Activated CD8-positive, alpha-beta T cell treated with anti-CD3 and anti-CD28 coated beads for 36 hours (primary cell): ENCODE data around the gene ABHD2. TPM values are rescaled to one million over a fixed set of nuclear protein-coding genes. Genes with fewer than 3 reads are reported as not detected.

ENCODE experiments used
- ATAC-seq: fragments of 200-7000 bp; cut with Tn5 transposase; one replicate; pipeline ENCODE4 v1.10.0; 2021; ENCODE audit warnings: mild to moderate bottlenecking, moderate library complexity
- CTCF ChIA-PET: fragments of 350-600 bp; sonication (Branson Sonifier 250); formaldehyde crosslinking; loops from one replicate; lab custom pipeline; 2021; ENCODE audit warnings: antibody characterized with exemption; lab: Charles Lee
- POLR2A ChIA-PET: fragments of 350-600 bp; sonication (Branson Sonifier 250); formaldehyde crosslinking; loops from one replicate; lab custom pipeline; 2021; ENCODE audit warnings: antibody characterized with exemption; lab: Charles Lee
- DNase-seq: peaks from one replicate; pipeline ENCODE4 v3.0.0-alpha.2; 2020
- H3K27ac Mint-ChIP-seq: one replicate; pipeline ENCODE4 v1.8.0; 2021; ENCODE audit warnings: mild to moderate bottlenecking, mixed read lengths
- H3K27me3 Mint-ChIP-seq: one replicate; pipeline ENCODE4 v1.8.0; 2021; ENCODE audit warnings: mixed read lengths
- H3K36me3 Mint-ChIP-seq: one replicate; pipeline ENCODE4 v1.8.0; 2021; ENCODE audit warnings: low read depth, mixed read lengths
- H3K4me1 Mint-ChIP-seq: one replicate; pipeline ENCODE4 v1.8.0; 2021; ENCODE audit warnings: low read depth, mixed read lengths
- H3K4me3 Mint-ChIP-seq: one replicate; pipeline ENCODE4 v1.8.0; 2021; ENCODE audit warnings: mild to moderate bottlenecking, moderate library complexity, mixed read lengths
- H3K9me3 Mint-ChIP-seq: one replicate; pipeline ENCODE4 v1.8.0; 2021; ENCODE audit warnings: mixed read lengths
- intact Hi-C: fragments of 100-400 bp; cut with micrococcal nuclease; formaldehyde crosslinking; loops from one replicate; pipeline ENCODE4 v1.10.0; 2022
- total RNA-seq, 2 experiments: library from RNA; stranded (reverse); gene quantifications; one replicate each; pipeline ENCODE4 v1.2.3, GENCODE V29; 2021
- TF ChIP-seq, protein P1 (sequence below): fragments of 200-600 bp; IDR thresholded peaks from one replicate; pipeline ENCODE4 v1.8.0; 2022; ENCODE audit warnings: antibody characterized with exemption, mild to moderate bottlenecking

The ABHD2 gene
- total RNA-seq, 2 experiments from 2014 or later: 36.8 to 38.9 TPM

DNA sequence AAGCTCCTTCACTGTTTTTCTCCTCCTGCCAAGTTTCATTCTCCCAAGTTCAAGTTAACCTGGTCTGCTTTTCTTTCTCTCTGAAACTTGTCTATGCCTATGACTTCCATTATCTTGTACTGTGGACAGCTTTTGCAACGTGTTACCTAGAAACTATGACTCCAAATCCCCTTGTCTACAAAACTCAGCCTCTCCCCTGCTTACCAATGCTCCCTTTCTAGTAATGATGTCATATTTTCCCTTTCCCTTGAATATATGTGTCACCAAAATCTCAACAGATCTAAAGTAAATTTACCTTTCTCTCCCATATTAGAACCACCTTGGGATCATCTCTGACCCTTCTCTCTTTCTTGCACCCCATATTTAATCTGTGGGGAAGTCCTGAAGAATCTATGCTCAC, 10.5 kb upstream of the ABHD2 start:
- TF ChIP-seq, protein P1, sequence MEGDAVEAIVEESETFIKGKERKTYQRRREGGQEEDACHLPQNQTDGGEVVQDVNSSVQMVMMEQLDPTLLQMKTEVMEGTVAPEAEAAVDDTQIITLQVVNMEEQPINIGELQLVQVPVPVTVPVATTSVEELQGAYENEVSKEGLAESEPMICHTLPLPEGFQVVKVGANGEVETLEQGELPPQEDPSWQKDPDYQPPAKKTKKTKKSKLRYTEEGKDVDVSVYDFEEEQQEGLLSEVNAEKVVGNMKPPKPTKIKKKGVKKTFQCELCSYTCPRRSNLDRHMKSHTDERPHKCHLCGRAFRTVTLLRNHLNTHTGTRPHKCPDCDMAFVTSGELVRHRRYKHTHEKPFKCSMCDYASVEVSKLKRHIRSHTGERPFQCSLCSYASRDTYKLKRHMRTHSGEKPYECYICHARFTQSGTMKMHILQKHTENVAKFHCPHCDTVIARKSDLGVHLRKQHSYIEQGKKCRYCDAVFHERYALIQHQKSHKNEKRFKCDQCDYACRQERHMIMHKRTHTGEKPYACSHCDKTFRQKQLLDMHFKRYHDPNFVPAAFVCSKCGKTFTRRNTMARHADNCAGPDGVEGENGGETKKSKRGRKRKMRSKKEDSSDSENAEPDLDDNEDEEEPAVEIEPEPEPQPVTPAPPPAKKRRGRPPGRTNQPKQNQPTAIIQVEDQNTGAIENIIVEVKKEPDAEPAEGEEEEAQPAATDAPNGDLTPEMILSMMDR: no peak
- POLR2A ChIA-PET: interaction anchor here (0.6 to 0.9 kb wide), 5 partner anchors 10 to 82 kb away, joined by 3 to 4 read pairs (median 3); partner anchors contain the start of gene ABHD2
- ATAC-seq: peak; percentile 83

DNA sequence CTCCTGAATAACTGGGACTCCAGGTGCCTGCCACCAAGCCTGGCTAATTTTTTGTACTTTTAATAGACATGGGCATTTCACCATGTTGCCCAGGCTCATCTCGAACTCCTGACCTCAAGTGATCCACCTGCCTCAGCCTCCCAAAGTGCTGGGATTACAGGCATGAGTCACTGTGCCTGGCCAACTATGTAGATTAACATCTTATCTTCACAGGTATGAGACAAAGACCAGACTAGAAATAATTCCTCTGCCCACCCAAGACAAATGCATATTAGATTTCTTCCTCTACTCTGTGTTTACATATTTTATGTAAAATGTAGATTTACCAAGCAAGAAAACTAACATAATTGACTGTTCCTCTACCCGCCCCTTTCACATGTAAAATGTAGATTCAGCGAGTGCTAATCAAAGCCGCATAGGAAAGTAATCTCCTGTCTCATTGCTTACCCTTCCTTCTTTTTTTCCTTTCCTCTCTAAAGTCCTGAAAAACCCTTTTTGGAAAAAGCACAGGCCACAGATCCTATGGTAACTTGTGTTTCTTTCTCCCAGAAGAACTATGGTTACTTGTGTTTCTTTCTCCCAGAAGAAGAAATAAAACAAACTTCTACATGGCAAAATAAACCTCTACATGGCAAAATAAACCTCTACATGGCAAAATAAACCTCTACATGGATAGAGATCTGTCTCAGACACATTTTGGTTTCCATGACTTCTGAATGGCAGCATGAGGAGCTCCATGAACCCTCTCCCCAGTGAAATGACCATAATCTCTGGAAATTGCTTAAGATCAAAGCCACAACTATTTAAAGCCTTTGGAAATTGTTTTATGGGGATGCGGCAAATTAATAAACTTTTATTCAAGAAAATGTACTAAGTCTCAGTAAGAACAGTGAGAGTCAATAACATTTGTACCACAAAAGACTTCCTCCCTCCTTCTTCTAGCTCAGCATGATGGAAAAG, 9.1 kb upstream of the ABHD2 start:
- Mint-ChIP-seq H3K36me3 (peaks cover 2% of the 10 kb centered on the region), H3K4me3 (no peak overlapping the region), H3K4me1 (peaks cover 14% of the 10 kb centered on the region), H3K27me3 (no peaks in the 10 kb centered on the region), H3K27ac (no peak overlapping the region), H3K9me3 (peaks cover 2% of the 10 kb centered on the region)
- no peak for ATAC-seq
- ChIA-PET CTCF (interaction anchor here (1.2 to 2.7 kb wide), 3 partner anchors 19 to 99 kb away, joined by 4 to 6 read pairs (median 5); no protein-coding TSS in a partner anchor), POLR2A (interaction anchor here (1.6 kb wide), 1 partner anchor 9 kb away, joined by 6 read pairs; the partner anchor contains the start of gene ABHD2)
- no peak for DNase-seq
- TF ChIP-seq, protein P1: no peak
- intact Hi-C loops: no loop called here

More for the DNA sequence above, 10.5 kb upstream of the ABHD2 start:
- CTCF ChIA-PET: interaction anchor here (1.3 to 1.4 kb wide), 2 partner anchors 20 to 100 kb away, joined by 5 to 8 read pairs; no protein-coding TSS in a partner anchor
- H3K9me3 Mint-ChIP-seq: peaks cover 2% of the 10 kb centered on the region
- no peak overlapping the region for H3K27ac Mint-ChIP-seq
- DNase-seq: no peak
- intact Hi-C loops: no loop called here
- no peak overlapping the region for H3K4me3 Mint-ChIP-seq
- no peaks in the 10 kb centered on the region for H3K27me3 Mint-ChIP-seq
- H3K36me3 Mint-ChIP-seq: peaks cover 2% of the 10 kb centered on the region
- peaks cover 14% of the 10 kb centered on the region for H3K4me1 Mint-ChIP-seq

DNA sequence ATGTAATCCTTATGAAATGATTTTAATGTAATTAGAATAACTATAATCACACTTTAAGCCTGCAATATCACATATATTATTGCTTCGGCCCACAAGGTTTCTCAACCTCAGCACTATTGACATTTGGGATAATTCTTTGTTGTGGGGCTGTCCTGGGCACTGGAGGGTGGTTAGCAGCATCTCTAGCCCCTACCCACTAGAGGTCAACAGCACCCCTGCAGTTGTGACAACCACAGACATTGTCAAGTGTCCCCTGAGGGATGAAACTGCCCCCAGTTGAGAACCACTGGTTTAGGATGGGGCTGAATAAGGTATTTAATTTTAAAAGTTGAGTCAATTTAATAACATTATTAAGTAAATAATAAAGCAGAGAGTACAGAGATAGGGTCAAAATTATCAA, 6.4 kb upstream of the ABHD2 start:
- peaks cover 7% of the 10 kb centered on the region for H3K4me1 Mint-ChIP-seq
- peaks cover 2% of the 10 kb centered on the region for H3K36me3 Mint-ChIP-seq
- no peak for ATAC-seq
- H3K9me3 Mint-ChIP-seq: peaks cover 2% of the 10 kb centered on the region
- no peak for DNase-seq
- no peaks in the 10 kb centered on the region for H3K27me3 Mint-ChIP-seq
- H3K27ac Mint-ChIP-seq: no peak overlapping the region
- TF ChIP-seq, protein P1: no peak
- intact Hi-C loops: loop anchor here (10.0 kb wide), 1 partner anchor 93 kb away; no protein-coding TSS in a partner anchor
- POLR2A ChIA-PET: no interaction called here
- H3K4me3 Mint-ChIP-seq: no peak overlapping the region
- CTCF ChIA-PET: no interaction called here

DNA sequence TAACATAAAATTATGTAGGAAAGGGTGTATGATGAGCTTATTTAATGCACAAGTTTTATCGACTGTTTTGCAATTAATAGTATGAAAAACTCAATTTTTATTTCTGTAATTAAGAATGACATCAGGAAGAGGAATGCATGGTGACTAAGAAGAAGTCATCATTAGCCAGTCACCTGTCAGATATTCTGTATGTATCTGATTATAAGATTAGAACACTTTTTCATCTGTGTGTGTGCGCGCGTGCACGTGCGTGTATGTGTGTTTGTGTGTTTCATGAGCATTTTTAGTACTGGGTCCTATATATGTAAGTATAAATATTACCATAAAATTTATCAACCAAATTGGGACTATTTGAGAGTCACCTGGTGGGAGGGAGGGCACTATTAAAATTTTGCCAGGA, 5.0 kb upstream of the ABHD2 start:
- Mint-ChIP-seq H3K27ac (no peak overlapping the region), H3K4me1 (no peaks in the 10 kb centered on the region), H3K4me3 (no peak overlapping the region), H3K36me3 (peaks cover 2% of the 10 kb centered on the region), H3K9me3 (peaks cover 2% of the 10 kb centered on the region), H3K27me3 (no peaks in the 10 kb centered on the region)
- ATAC-seq (no peak), DNase-seq (no peak)
- CTCF ChIA-PET: interaction anchor here (0.8 to 2.8 kb wide), 2 partner anchors 8 to 123 kb away, joined by 4 to 9 read pairs; no protein-coding TSS in a partner anchor
- TF ChIP-seq, protein P1: no peak
- POLR2A ChIA-PET: no interaction called here
- intact Hi-C loops: loop anchor here (10.0 kb wide), 1 partner anchor 92 kb away; no protein-coding TSS in a partner anchor
